GM13977 (cell line): Measurements from ENCODE around the gene DNASE1.

Experiments
- DNase-seq: peaks from one replicate; pipeline ENCODE4 v3.0.0; 2012; ENCODE audit warnings: low spot score
- CTCF ChIP-seq: IDR thresholded peaks from 2 replicates; pipeline ENCODE4 v1.5.1; 2012; ENCODE audit warnings: mild to moderate bottlenecking, control low read depth; ENCODE audit not compliant: insufficient read depth; ENCODE audit errors: extremely low read depth, missing control alignments
- in situ Hi-C: fragments of 300-500 bp; cut with MboI; formaldehyde crosslinking; loops from one replicate; pipeline ENCODE4 v1.12.0; 2022; ENCODE audit warnings: low sequenced_read_pairs, low pct_unique_long_range_greater_than_20kb, mixed read lengths, inconsistent platforms; ENCODE audit not compliant: unreplicated experiment

DNASE1 gene

GRCh38 chr16:3695610-3696369 lies 41.3 kb downstream of the DNASE1 start:
- in situ Hi-C loops = loop anchor here (25.0 kb wide), 1 partner anchor 192 kb away; the partner anchor contains the start of gene CREBBP
- no peak for DNase-seq
- TF ChIP-seq CTCF = no peak

- no peak for DNase-seq
- TF ChIP-seq CTCF = no peak
- in situ Hi-C loops = loop anchor here (25.0 kb wide), 1 partner anchor 191 kb away; the partner anchor contains the start of gene CREBBP
Observed at GRCh38 chr16:3696425-3697218, 42.1 kb downstream of the DNASE1 start.

- in situ Hi-C loops = loop anchor here (25.0 kb wide), 1 partner anchor 188 kb away; the partner anchor contains the start of gene CREBBP
- DNase-seq = no peak
- no peak for TF ChIP-seq CTCF
Observed at GRCh38 chr16:3698941-3699340, 44.5 kb downstream of the DNASE1 start.

GRCh38 chr16:3701531-3701930 lies 47.0 kb downstream of the DNASE1 start:
- no peak for DNase-seq
- no peak for TF ChIP-seq CTCF
- in situ Hi-C loops = no loop called here

- in situ Hi-C loops = no loop called here
- no peak for DNase-seq
- TF ChIP-seq CTCF = no peak
Observed at GRCh38 chr16:3702082-3702481, 47.6 kb downstream of the DNASE1 start.

GRCh38 chr16:3706253-3707012 lies 51.9 kb downstream of the DNASE1 start:
- no peak for DNase-seq
- no peak for TF ChIP-seq CTCF
- in situ Hi-C loops = no loop called here
